ENCODE results near the gene SESN2.

Gene SESN2

DNA sequence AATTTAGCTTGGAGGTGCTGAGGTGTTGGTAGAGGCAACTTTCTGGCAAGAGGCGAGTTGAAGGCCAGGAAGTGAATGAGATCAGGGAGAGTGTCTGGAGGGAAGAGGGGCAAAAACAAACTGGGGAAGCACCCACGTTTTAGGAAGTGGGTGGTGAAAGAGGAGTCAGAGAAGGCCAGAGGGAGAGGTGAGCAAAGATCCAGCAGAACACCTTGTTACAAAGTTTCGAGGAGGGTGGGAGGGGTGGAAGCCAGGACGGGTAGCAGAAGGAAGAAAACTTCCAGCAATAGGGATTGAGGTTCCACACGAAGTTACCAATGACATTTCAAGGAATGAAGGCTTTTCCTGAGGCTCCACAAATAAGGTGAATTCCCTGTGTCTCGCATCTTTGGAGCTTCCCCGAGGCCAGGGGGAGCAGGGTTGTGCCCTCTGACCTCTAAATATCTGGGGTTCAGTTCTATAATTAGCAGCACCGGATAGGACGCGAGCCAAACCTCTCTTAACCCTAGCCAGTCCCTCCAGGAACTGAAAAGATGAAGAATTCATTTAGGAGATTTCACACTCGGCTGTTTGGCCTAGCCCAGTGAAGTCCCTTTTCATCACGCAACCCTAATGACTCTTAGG, 578 bp upstream of the SESN2 start:
- H3K36me3 ChIP-seq (ENCODE audit: control insufficient read depth, insufficient read depth, low read length), result no peaks in the 10 kb centered on the region
- H3K27me3 ChIP-seq (ENCODE audit: control insufficient read depth, insufficient read depth, low read length), result no peaks in the 10 kb centered on the region
- peak overlapping the region; percentile 47 for H3K4me3 ChIP-seq (ENCODE audit: low read depth, low read length)
- peaks cover 16% of the 10 kb centered on the region for H3K4me1 ChIP-seq (ENCODE audit: control insufficient read depth, insufficient read depth, low read length)
- H3K9ac ChIP-seq (ENCODE audit: low read depth, low read length), result no peak overlapping the region
- H3K9me3 ChIP-seq (ENCODE audit: control insufficient read depth, insufficient read depth, low read length), result no peaks in the 10 kb centered on the region

DNA sequence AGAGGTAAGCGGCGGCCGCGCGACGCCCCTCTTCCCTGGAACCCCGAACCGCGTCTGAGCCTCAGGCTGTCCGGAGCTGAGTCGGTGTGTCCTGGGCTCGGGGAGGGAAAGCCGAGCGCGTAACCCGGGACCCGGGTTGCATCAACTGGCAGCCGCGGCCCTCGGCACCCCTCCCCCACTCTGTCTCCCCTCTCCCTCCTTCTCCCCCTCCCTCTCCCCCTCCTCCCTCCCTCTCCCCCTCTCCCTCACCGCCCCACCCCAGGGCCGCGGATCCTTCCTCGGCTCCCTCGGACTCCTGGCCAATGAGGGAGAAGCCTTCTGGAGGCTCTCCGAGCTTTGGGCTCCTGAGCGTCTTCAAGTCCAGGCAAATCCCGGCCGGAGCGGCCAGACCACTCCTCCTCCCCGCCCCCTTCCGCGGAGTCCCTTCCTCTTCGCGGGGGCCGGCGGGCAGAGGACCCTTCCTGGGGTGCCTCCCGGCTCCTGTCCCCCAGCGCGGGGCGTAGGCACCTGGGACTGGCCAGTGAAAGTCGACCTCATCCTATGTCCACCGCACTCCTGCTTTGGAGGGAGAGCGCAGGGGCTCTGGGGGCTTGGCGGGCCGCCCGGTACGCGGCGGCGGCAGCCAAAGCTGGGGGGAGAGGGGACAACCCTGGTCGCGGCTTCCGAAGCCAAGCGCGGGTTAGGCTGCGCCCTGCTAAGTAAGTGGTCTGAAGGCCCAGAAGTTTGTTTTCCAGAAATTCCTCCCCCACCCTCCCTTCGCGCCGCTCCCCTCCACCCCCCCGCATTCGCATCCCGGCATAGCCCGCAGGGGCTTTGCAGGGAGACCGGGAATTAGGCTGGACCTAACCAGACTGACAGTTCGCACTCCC, 850 bp downstream of the SESN2 start:
- no peaks in the 10 kb centered on the region for H3K27me3 ChIP-seq (ENCODE audit: control insufficient read depth, insufficient read depth, low read length)
- H3K36me3 ChIP-seq (ENCODE audit: control insufficient read depth, insufficient read depth, low read length), result no peaks in the 10 kb centered on the region
- H3K4me3 ChIP-seq (ENCODE audit: low read depth, low read length), result peak overlapping the region; percentile 82
- H3K9me3 ChIP-seq (ENCODE audit: control insufficient read depth, insufficient read depth, low read length), result no peaks in the 10 kb centered on the region
- peaks cover 21% of the 10 kb centered on the region for H3K4me1 ChIP-seq (ENCODE audit: control insufficient read depth, insufficient read depth, low read length)
- peak overlapping the region; percentile 93 for H3K9ac ChIP-seq (ENCODE audit: low read depth, low read length)

- no peaks in the 10 kb centered on the region for H3K9me3 ChIP-seq (ENCODE audit: control insufficient read depth, insufficient read depth, low read length)
- peaks cover 23% of the 10 kb centered on the region for H3K4me1 ChIP-seq (ENCODE audit: control insufficient read depth, insufficient read depth, low read length)
- H3K9ac ChIP-seq (ENCODE audit: low read depth, low read length), result peak overlapping the region; percentile 30
- no peaks in the 10 kb centered on the region for H3K36me3 ChIP-seq (ENCODE audit: control insufficient read depth, insufficient read depth, low read length)
- no peaks in the 10 kb centered on the region for H3K27me3 ChIP-seq (ENCODE audit: control insufficient read depth, insufficient read depth, low read length)
- peak overlapping the region; percentile 82 for H3K4me3 ChIP-seq (ENCODE audit: low read depth, low read length)
Observed at GRCh38 chr1:28260803-28261174, 1.5 kb downstream of the SESN2 start.

- Histone ChIP-seq H3K36me3 (ENCODE audit: control insufficient read depth, insufficient read depth, low read length) (no peaks in the 10 kb centered on the region), H3K9me3 (ENCODE audit: control insufficient read depth, insufficient read depth, low read length) (no peaks in the 10 kb centered on the region), H3K4me1 (ENCODE audit: control insufficient read depth, insufficient read depth, low read length) (peaks cover 33% of the 10 kb centered on the region), H3K9ac (ENCODE audit: low read depth, low read length) (no peak overlapping the region), H3K4me3 (ENCODE audit: low read depth, low read length) (no peak overlapping the region), H3K27me3 (ENCODE audit: control insufficient read depth, insufficient read depth, low read length) (no peaks in the 10 kb centered on the region)
Observed at GRCh38 chr1:28264897-28265296, 5.6 kb downstream of the SESN2 start.

- no peak overlapping the region for H3K4me3 ChIP-seq (ENCODE audit: low read depth, low read length)
- no peaks in the 10 kb centered on the region for H3K27me3 ChIP-seq (ENCODE audit: control insufficient read depth, insufficient read depth, low read length)
- no peak overlapping the region for H3K9ac ChIP-seq (ENCODE audit: low read depth, low read length)
- H3K9me3 ChIP-seq (ENCODE audit: control insufficient read depth, insufficient read depth, low read length), result no peaks in the 10 kb centered on the region
- no peaks in the 10 kb centered on the region for H3K36me3 ChIP-seq (ENCODE audit: control insufficient read depth, insufficient read depth, low read length)
- H3K4me1 ChIP-seq (ENCODE audit: control insufficient read depth, insufficient read depth, low read length), result peaks cover 33% of the 10 kb centered on the region
Observed at GRCh38 chr1:28265577-28265976, 6.3 kb downstream of the SESN2 start.

GRCh38 chr1:28266920-28267322, 7.6 kb downstream of the SESN2 start:
- Histone ChIP-seq H3K36me3 (ENCODE audit: control insufficient read depth, insufficient read depth, low read length) (peaks cover 3% of the 10 kb centered on the region), H3K27me3 (ENCODE audit: control insufficient read depth, insufficient read depth, low read length) (no peaks in the 10 kb centered on the region), H3K4me3 (ENCODE audit: low read depth, low read length) (no peak overlapping the region), H3K4me1 (ENCODE audit: control insufficient read depth, insufficient read depth, low read length) (peaks cover 27% of the 10 kb centered on the region), H3K9me3 (ENCODE audit: control insufficient read depth, insufficient read depth, low read length) (no peaks in the 10 kb centered on the region), H3K9ac (ENCODE audit: low read depth, low read length) (no peak overlapping the region)

DNA sequence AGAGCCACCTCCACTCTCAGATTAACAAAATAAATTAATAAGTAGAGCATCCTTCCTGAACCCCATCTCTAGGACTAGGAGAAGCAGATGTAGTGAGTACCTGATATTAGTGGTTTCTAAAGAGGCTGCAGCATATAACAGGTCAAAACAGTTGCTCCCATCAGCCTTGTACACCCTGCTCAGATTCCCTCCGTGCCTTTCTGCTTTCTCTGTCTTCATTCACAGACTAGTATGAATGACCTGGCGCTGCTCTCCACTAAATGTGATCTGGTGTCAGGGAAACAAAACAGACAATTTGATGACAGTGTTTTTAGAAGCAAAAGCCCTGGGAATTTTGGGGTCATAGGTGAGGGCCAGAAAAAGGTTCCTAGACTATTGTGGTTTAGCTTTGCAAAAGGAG, 8.3 kb downstream of the SESN2 start:
- Histone ChIP-seq H3K36me3 (ENCODE audit: control insufficient read depth, insufficient read depth, low read length) (peaks cover 10% of the 10 kb centered on the region), H3K4me1 (ENCODE audit: control insufficient read depth, insufficient read depth, low read length) (peaks cover 27% of the 10 kb centered on the region), H3K9ac (ENCODE audit: low read depth, low read length) (no peak overlapping the region), H3K4me3 (ENCODE audit: low read depth, low read length) (no peak overlapping the region), H3K27me3 (ENCODE audit: control insufficient read depth, insufficient read depth, low read length) (no peaks in the 10 kb centered on the region), H3K9me3 (ENCODE audit: control insufficient read depth, insufficient read depth, low read length) (no peaks in the 10 kb centered on the region)

- Histone ChIP-seq H3K4me1 (ENCODE audit: control insufficient read depth, insufficient read depth, low read length) (peaks cover 23% of the 10 kb centered on the region), H3K9me3 (ENCODE audit: control insufficient read depth, insufficient read depth, low read length) (no peaks in the 10 kb centered on the region), H3K27me3 (ENCODE audit: control insufficient read depth, insufficient read depth, low read length) (no peaks in the 10 kb centered on the region), H3K4me3 (ENCODE audit: low read depth, low read length) (no peak overlapping the region), H3K36me3 (ENCODE audit: control insufficient read depth, insufficient read depth, low read length) (peaks cover 27% of the 10 kb centered on the region), H3K9ac (ENCODE audit: low read depth, low read length) (no peak overlapping the region)
Observed at GRCh38 chr1:28269529-28269928, 10.2 kb downstream of the SESN2 start.

DNA sequence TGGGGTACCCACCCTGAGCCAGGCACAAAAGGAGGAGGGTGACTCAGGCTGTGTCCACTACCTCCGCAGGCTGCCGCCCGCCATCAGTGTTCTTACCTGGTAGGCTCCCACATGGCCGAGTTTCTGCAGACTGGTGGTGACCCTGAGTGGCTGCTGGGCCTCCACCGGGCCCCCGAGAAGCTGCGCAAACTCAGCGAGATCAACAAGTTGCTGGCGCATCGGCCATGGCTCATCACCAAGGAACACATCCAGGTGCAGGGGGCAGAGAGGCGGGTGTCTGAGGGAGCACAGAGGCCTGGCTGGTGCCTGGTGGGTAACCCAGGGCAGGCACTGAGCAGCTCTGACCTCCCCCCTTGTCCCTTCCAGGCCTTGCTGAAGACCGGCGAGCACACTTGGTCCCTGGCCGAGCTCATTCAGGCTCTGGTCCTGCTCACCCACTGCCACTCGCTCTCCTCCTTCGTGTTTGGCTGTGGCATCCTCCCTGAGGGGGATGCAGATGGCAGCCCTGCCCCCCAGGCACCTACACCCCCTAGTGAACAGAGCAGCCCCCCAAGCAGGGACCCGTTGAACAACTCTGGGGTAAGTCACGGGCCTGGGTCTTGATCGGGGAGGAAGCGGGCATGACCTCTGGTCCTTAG, 13.0 kb downstream of the SESN2 start:
- H3K27me3 ChIP-seq (ENCODE audit: control insufficient read depth, insufficient read depth, low read length), result no peaks in the 10 kb centered on the region
- H3K4me3 ChIP-seq (ENCODE audit: low read depth, low read length), result no peak overlapping the region
- peaks cover 34% of the 10 kb centered on the region for H3K36me3 ChIP-seq (ENCODE audit: control insufficient read depth, insufficient read depth, low read length)
- H3K9ac ChIP-seq (ENCODE audit: low read depth, low read length), result no peak overlapping the region
- H3K4me1 ChIP-seq (ENCODE audit: control insufficient read depth, insufficient read depth, low read length), result peaks cover 4% of the 10 kb centered on the region
- no peaks in the 10 kb centered on the region for H3K9me3 ChIP-seq (ENCODE audit: control insufficient read depth, insufficient read depth, low read length)

- Histone ChIP-seq H3K9me3 (ENCODE audit: control insufficient read depth, insufficient read depth, low read length) (no peaks in the 10 kb centered on the region), H3K36me3 (ENCODE audit: control insufficient read depth, insufficient read depth, low read length) (peaks cover 42% of the 10 kb centered on the region), H3K4me3 (ENCODE audit: low read depth, low read length) (no peak overlapping the region), H3K27me3 (ENCODE audit: control insufficient read depth, insufficient read depth, low read length) (no peaks in the 10 kb centered on the region), H3K4me1 (ENCODE audit: control insufficient read depth, insufficient read depth, low read length) (peaks cover 4% of the 10 kb centered on the region), H3K9ac (ENCODE audit: low read depth, low read length) (no peak overlapping the region)
Observed at GRCh38 chr1:28273216-28273860, 14.0 kb downstream of the SESN2 start.

DNA sequence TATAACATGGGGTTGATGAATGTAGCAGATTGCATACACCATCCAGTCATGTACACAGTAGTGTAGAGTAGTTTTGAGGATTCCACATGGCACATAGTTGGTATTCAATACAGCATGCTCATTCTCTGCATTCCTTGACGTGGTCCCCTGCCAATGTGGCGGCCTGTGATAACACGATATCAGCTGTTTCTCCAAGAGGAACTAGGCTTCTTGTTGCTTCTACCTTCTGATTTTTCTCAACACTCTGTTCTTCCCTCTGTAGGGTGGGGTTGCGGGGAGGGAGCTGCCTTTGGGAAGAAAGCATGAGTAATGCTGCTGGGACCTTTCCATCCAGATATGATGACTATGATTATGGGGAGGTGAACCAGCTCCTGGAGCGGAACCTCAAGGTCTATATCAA, 19.4 kb downstream of the SESN2 start:
- no peak overlapping the region for H3K9ac ChIP-seq (ENCODE audit: low read depth, low read length)
- no peak overlapping the region for H3K4me3 ChIP-seq (ENCODE audit: low read depth, low read length)
- no peaks in the 10 kb centered on the region for H3K9me3 ChIP-seq (ENCODE audit: control insufficient read depth, insufficient read depth, low read length)
- H3K36me3 ChIP-seq (ENCODE audit: control insufficient read depth, insufficient read depth, low read length), result peaks cover 46% of the 10 kb centered on the region
- H3K4me1 ChIP-seq (ENCODE audit: control insufficient read depth, insufficient read depth, low read length), result no peaks in the 10 kb centered on the region
- H3K27me3 ChIP-seq (ENCODE audit: control insufficient read depth, insufficient read depth, low read length), result no peaks in the 10 kb centered on the region

Measured in iPS-15b (cell line).